OCI-LY7 (cell line): ENCODE measurements around the gene DIP2C.

ENCODE experiments used
- CTCF ChIP-seq: fragments of 200-600 bp; sonication (generic); conservative IDR thresholded peaks from 2 replicates; pipeline ENCODE4 v1.5.1; 2014; ENCODE audit warnings: mild to moderate bottlenecking, antibody characterized with exemption, low read length, moderate library complexity, mixed read lengths
- EZH2phosphoT487 ChIP-seq: fragments of 200-600 bp; sonication (generic); IDR thresholded peaks from 2 replicates; pipeline ENCODE4 v1.6.1; 2018; ENCODE audit warnings: low read depth, borderline replicate concordance, mild to moderate bottlenecking, mixed run types, antibody characterized with exemption, low read length, moderate library complexity, mixed read lengths

GRCh38 chr10:594584-595270 is 94.7 kb downstream of the DIP2C start:
- TF ChIP-seq EZH2phosphoT487: no peak
- TF ChIP-seq CTCF: no peak
